Measurements from ENCODE around the gene SKI. TPM values are rescaled to one million over a fixed set of nuclear protein-coding genes. Genes with fewer than 3 reads are reported as not detected.

The SKI gene
- total RNA-seq, 2 experiments from 2014 or later: 286 to 324 TPM

- Mint-ChIP-seq H3K4me3 (no peak overlapping the region), H3K27me3 (no peaks in the 10 kb centered on the region), H3K4me1 (ENCODE audit: low read depth) (no peaks in the 10 kb centered on the region), H3K9me3 (no peaks in the 10 kb centered on the region), H3K36me3 (ENCODE audit: low read depth) (no peaks in the 10 kb centered on the region), H3K27ac (no peak overlapping the region)
- Histone ChIP-seq H3K27ac (ENCODE audit: low read depth in 1 of 2, low read length in 2 of 2) (no peak overlapping the region), H3K36me3 (ENCODE audit: insufficient read depth, low read length) (no peaks in the 10 kb centered on the region), H3K4me3 (ENCODE audit: low read length) (no peak overlapping the region), H3K27me3 (ENCODE audit: control insufficient read depth in 1 of 2, insufficient read depth in 2 of 2, low read length in 2 of 2) (no peaks in the 10 kb centered on the region), H3K4me1 (ENCODE audit: insufficient read depth, low read length) (no peaks in the 10 kb centered on the region), H3K9me3 (ENCODE audit: control insufficient read depth in 1 of 2, insufficient read depth in 1 of 2, low read length in 2 of 2) (no peaks in the 10 kb centered on the region)
- DNase-seq: no peak
- no peak for ATAC-seq (ENCODE audit: poor library complexity)
- ChIA-PET POLR2A (no interaction called here), CTCF (no interaction called here)
- no peak for TF ChIP-seq CTCF (IDR thresholded peaks at IDR 0.05)
- intact Hi-C loops (cut with DNase I, micrococcal nuclease): no loop called here
Measured at GRCh38 chr1:2349806-2350205, 121.7 kb downstream of the SKI start.

- no peaks in the 10 kb centered on the region for H3K36me3 Mint-ChIP-seq (ENCODE audit: low read depth)
- DNase-seq (peak in 1 of 14 experiments; percentile 0), ATAC-seq (ENCODE audit: poor library complexity) (no peak)
- ChIA-PET POLR2A (no interaction called here), CTCF (no interaction called here)
- Histone ChIP-seq H3K27ac (ENCODE audit: low read depth in 1 of 2, low read length in 2 of 2) (no peak overlapping the region), H3K4me1 (ENCODE audit: insufficient read depth, low read length) (no peaks in the 10 kb centered on the region), H3K36me3 (ENCODE audit: insufficient read depth, low read length) (no peaks in the 10 kb centered on the region), H3K27me3 (ENCODE audit: control insufficient read depth in 1 of 2, insufficient read depth in 2 of 2, low read length in 2 of 2) (no peaks in the 10 kb centered on the region), H3K9me3 (ENCODE audit: control insufficient read depth in 1 of 2, insufficient read depth in 1 of 2, low read length in 2 of 2) (no peaks in the 10 kb centered on the region), H3K4me3 (ENCODE audit: low read length) (no peak overlapping the region)
- H3K27me3 Mint-ChIP-seq: no peaks in the 10 kb centered on the region
- intact Hi-C loops (cut with DNase I, micrococcal nuclease): no loop called here
- no peak overlapping the region for H3K4me3 Mint-ChIP-seq
- H3K27ac Mint-ChIP-seq: no peak overlapping the region
- TF ChIP-seq CTCF (IDR thresholded peaks at IDR 0.05): no peak
- no peaks in the 10 kb centered on the region for H3K9me3 Mint-ChIP-seq
- H3K4me1 Mint-ChIP-seq (ENCODE audit: low read depth): no peaks in the 10 kb centered on the region
Measured at GRCh38 chr1:2350501-2350900, 122.4 kb downstream of the SKI start.

- no peak for TF ChIP-seq CTCF (IDR thresholded peaks at IDR 0.05)
- CTCF ChIA-PET: no interaction called here
Measured at GRCh38 chr1:2350911-2351655, 123.0 kb downstream of the SKI start.

More at GRCh38 chr1:2350911-2351655, 123.0 kb downstream of the SKI start:
- POLR2A ChIA-PET: no interaction called here
- no peaks in the 10 kb centered on the region for H3K9me3 ChIP-seq (ENCODE audit: control insufficient read depth in 1 of 2, insufficient read depth in 1 of 2, low read length in 2 of 2)
- H3K4me1 ChIP-seq (ENCODE audit: insufficient read depth, low read length): no peaks in the 10 kb centered on the region
- no peak overlapping the region for H3K27ac ChIP-seq (ENCODE audit: low read depth in 1 of 2, low read length in 2 of 2)
- no peaks in the 10 kb centered on the region for H3K36me3 ChIP-seq (ENCODE audit: insufficient read depth, low read length)
- no peaks in the 10 kb centered on the region for H3K27me3 ChIP-seq (ENCODE audit: control insufficient read depth in 1 of 2, insufficient read depth in 2 of 2, low read length in 2 of 2)
- DNase-seq: peak in 2 of 14 experiments; percentile 0 to 1
- no peak for ATAC-seq (ENCODE audit: poor library complexity)
- Mint-ChIP-seq H3K4me1 (ENCODE audit: low read depth) (no peaks in the 10 kb centered on the region), H3K36me3 (ENCODE audit: low read depth) (no peaks in the 10 kb centered on the region), H3K27me3 (no peaks in the 10 kb centered on the region), H3K9me3 (no peaks in the 10 kb centered on the region), H3K27ac (no peak overlapping the region), H3K4me3 (no peak overlapping the region)
- no peak overlapping the region for H3K4me3 ChIP-seq (ENCODE audit: low read length)
- intact Hi-C loops (cut with DNase I, micrococcal nuclease): no loop called here

Measured in CD4-positive, alpha-beta T cell (primary cell).